GM13977 (cell line): Measurements from ENCODE around the gene PDE2A.

Experiments
- DNase-seq: peaks from one replicate; pipeline ENCODE4 v3.0.0; 2012; ENCODE audit warnings: low spot score
- CTCF ChIP-seq: IDR thresholded peaks from 2 replicates; pipeline ENCODE4 v1.5.1; 2012; ENCODE audit warnings: mild to moderate bottlenecking, control low read depth; ENCODE audit not compliant: insufficient read depth; ENCODE audit errors: extremely low read depth, missing control alignments
- in situ Hi-C: fragments of 300-500 bp; cut with MboI; formaldehyde crosslinking; loops from one replicate; pipeline ENCODE4 v1.12.0; 2022; ENCODE audit warnings: low sequenced_read_pairs, low pct_unique_long_range_greater_than_20kb, mixed read lengths, inconsistent platforms; ENCODE audit not compliant: unreplicated experiment

PDE2A gene

GRCh38 chr11:72642043-72642883 is 32.0 kb downstream of the PDE2A start:
- in situ Hi-C loops, result loop anchor here (10.0 kb wide), 1 partner anchor 57 kb away; no protein-coding TSS in a partner anchor
- peak; percentile 72 for DNase-seq
- TF ChIP-seq CTCF, result no peak

- TF ChIP-seq CTCF, result no peak
- in situ Hi-C loops, result loop anchor here (10.0 kb wide), 1 partner anchor 57 kb away; no protein-coding TSS in a partner anchor
- no peak for DNase-seq
Observed at GRCh38 chr11:72641522-72642042, 32.6 kb downstream of the PDE2A start.

- in situ Hi-C loops, result loop anchor here (10.0 kb wide), 1 partner anchor 55 kb away; no protein-coding TSS in a partner anchor
- no peak for TF ChIP-seq CTCF
- no peak for DNase-seq
Observed at GRCh38 chr11:72639502-72640375, 34.5 kb downstream of the PDE2A start.

GRCh38 chr11:72637926-72638325 is 36.3 kb downstream of the PDE2A start:
- in situ Hi-C loops, result no loop called here
- TF ChIP-seq CTCF, result no peak

GRCh38 chr11:72637198-72637597 is 37.0 kb downstream of the PDE2A start:
- in situ Hi-C loops, result no loop called here
- no peak for TF ChIP-seq CTCF
- no peak for DNase-seq

More at GRCh38 chr11:72637926-72638325, 36.3 kb downstream of the PDE2A start:
- DNase-seq, result no peak

GRCh38 chr11:72636376-72636775 is 37.8 kb downstream of the PDE2A start:
- no peak for DNase-seq
- no peak for TF ChIP-seq CTCF
- in situ Hi-C loops, result no loop called here
